H9 (cell line): ENCODE results near the gene GBE1. TPM values are rescaled to one million over a fixed set of nuclear protein-coding genes. Genes with fewer than 3 reads are reported as not detected.

Experiments
- DNase-seq: peaks from one replicate; pipeline ENCODE4 v3.0.0-alpha.2; 2017
- H2AFZ ChIP-seq: one replicate; pipeline ENCODE4 v1.6.1; 2013; ENCODE audit warnings: mild to moderate bottlenecking, low read length, control low read depth, moderate library complexity
- H2AK5ac ChIP-seq: 2 replicates; pipeline ENCODE4 v1.6.1; 2013; ENCODE audit warnings: low read length, control low read depth, mixed read lengths; ENCODE audit not compliant: insufficient read length
- H2BK120ac ChIP-seq: one replicate; pipeline ENCODE4 v1.6.1; 2013; ENCODE audit warnings: low read depth, mild to moderate bottlenecking, low read length, control low read depth, inconsistent platforms; ENCODE audit not compliant: poor library complexity, severe bottlenecking
- H2BK12ac ChIP-seq: 2 replicates; pipeline ENCODE4 v1.6.1; 2013; ENCODE audit warnings: low read length, control low read depth, mixed read lengths, low read depth; ENCODE audit not compliant: insufficient read length
- H2BK15ac ChIP-seq: 2 replicates; pipeline ENCODE4 v1.6.1; 2013; ENCODE audit warnings: low read depth, low read length, control low read depth
- H2BK20ac ChIP-seq: one replicate; pipeline ENCODE4 v1.6.1; 2013; ENCODE audit warnings: low read depth, mild to moderate bottlenecking, low read length, control low read depth, inconsistent platforms; ENCODE audit not compliant: poor library complexity, severe bottlenecking
- H2BK5ac ChIP-seq: 2 replicates; pipeline ENCODE4 v1.6.1; 2013; ENCODE audit warnings: low read length, control low read depth, mixed read lengths; ENCODE audit not compliant: insufficient read length
- H3K14ac ChIP-seq: 2 replicates; pipeline ENCODE4 v1.6.1; 2013; ENCODE audit warnings: low read length, control low read depth; ENCODE audit not compliant: insufficient read depth
- H3K18ac ChIP-seq: 2 replicates; pipeline ENCODE4 v1.6.1; 2013; ENCODE audit warnings: low read depth, mild to moderate bottlenecking, mixed read lengths, low read length, control low read depth; ENCODE audit not compliant: insufficient read length
- H3K23ac ChIP-seq: 2 replicates; pipeline ENCODE4 v1.6.1; 2013; ENCODE audit warnings: low read length, control low read depth, mixed read lengths, low read depth; ENCODE audit not compliant: insufficient read length
- H3K23me2 ChIP-seq: 2 replicates; pipeline ENCODE4 v1.6.1; 2013; ENCODE audit warnings: low read depth, mild to moderate bottlenecking, mixed read lengths, low read length, control low read depth; ENCODE audit not compliant: insufficient read length, poor library complexity, severe bottlenecking
- H3K27ac ChIP-seq: 2 replicates; pipeline ENCODE4 v1.5.1; 2013; ENCODE audit warnings: low read length, control low read depth, mixed read lengths, low read depth; ENCODE audit not compliant: insufficient read length
- H3K27me3 ChIP-seq: 2 replicates; pipeline ENCODE4 v1.6.1; 2013; ENCODE audit warnings: low read length, control low read depth, inconsistent platforms; ENCODE audit not compliant: insufficient read depth
- H3K4ac ChIP-seq: 2 replicates; pipeline ENCODE4 v1.6.1; 2013; ENCODE audit warnings: low read depth, mild to moderate bottlenecking, control low read depth, inconsistent platforms, low read length, moderate library complexity
- H3K4me1 ChIP-seq: 2 replicates; pipeline ENCODE4 v1.6.1; 2013; ENCODE audit warnings: low read length, control low read depth, inconsistent platforms; ENCODE audit not compliant: insufficient read depth
- H3K4me2 ChIP-seq: 2 replicates; pipeline ENCODE4 v1.6.1; 2013; ENCODE audit warnings: low read length, control low read depth, mixed read lengths; ENCODE audit not compliant: insufficient read length, insufficient read depth
- H3K56ac ChIP-seq: 2 replicates; pipeline ENCODE4 v1.6.1; 2013; ENCODE audit warnings: low read depth, mild to moderate bottlenecking, mixed read lengths, low read length, control low read depth; ENCODE audit not compliant: insufficient read length
- H3K79me1 ChIP-seq: 2 replicates; pipeline ENCODE4 v1.6.1; 2013; ENCODE audit warnings: low read depth, mild to moderate bottlenecking, moderate library complexity, low read length, control low read depth, inconsistent platforms; ENCODE audit not compliant: insufficient read depth, poor library complexity, severe bottlenecking
- H3K79me2 ChIP-seq: 2 replicates; pipeline ENCODE4 v1.6.1; 2013; ENCODE audit warnings: low read length, control low read depth, inconsistent platforms; ENCODE audit not compliant: insufficient read depth
- H3K9ac ChIP-seq: 2 replicates; pipeline ENCODE4 v1.6.1; 2013; ENCODE audit warnings: low read length, control low read depth, mixed read lengths; ENCODE audit not compliant: insufficient read length; ENCODE audit errors: extremely low read depth
- H3K9me3 ChIP-seq: one replicate; pipeline ENCODE4 v1.6.1; 2013; ENCODE audit warnings: low read depth, low read length, inconsistent platforms; ENCODE audit not compliant: control insufficient read depth
- H3T11ph ChIP-seq: one replicate; pipeline ENCODE4 v1.6.1; 2013; ENCODE audit warnings: mild to moderate bottlenecking, low read length, control low read depth, inconsistent platforms
- H4K20me1 ChIP-seq: one replicate; pipeline ENCODE4 v1.6.1; 2013; ENCODE audit not compliant: control insufficient read depth, insufficient read length, insufficient read depth
- H4K5ac ChIP-seq: 2 replicates; pipeline ENCODE4 v1.6.1; 2013; ENCODE audit warnings: low read depth, mild to moderate bottlenecking, mixed read lengths, low read length, control low read depth; ENCODE audit not compliant: insufficient read length
- H4K8ac ChIP-seq: replicated peaks from 2 replicates; pipeline ENCODE4 v1.6.1; 2013; ENCODE audit warnings: low read length, control low read depth, mixed read lengths, low read depth; ENCODE audit not compliant: insufficient read length
- H4K91ac ChIP-seq: 2 replicates; pipeline ENCODE4 v1.6.1; 2013; ENCODE audit warnings: low read depth, mild to moderate bottlenecking, moderate library complexity, mixed read lengths, low read length, control low read depth; ENCODE audit not compliant: insufficient read length
- H3K27ac Mint-ChIP-seq, 3 experiments: 2 replicates in 2 of 3; 3 replicates in 1 of 3; pipeline ENCODE4 v1.8.0; 2020 to 2021; ENCODE audit warnings: mixed read lengths in 3 of 3, mild to moderate bottlenecking in 1 of 3, moderate library complexity in 1 of 3
- H3K27me3 Mint-ChIP-seq: 2 replicates; pipeline ENCODE4 v1.8.0; 2021; ENCODE audit warnings: low read depth, mild to moderate bottlenecking, moderate library complexity, mixed read lengths
- H3K36me3 Mint-ChIP-seq, 3 experiments: 2 replicates in 2 of 3; 3 replicates in 1 of 3; pipeline ENCODE4 v1.8.0; 2020 to 2021; ENCODE audit warnings: low read depth in 3 of 3, mixed read lengths in 3 of 3; ENCODE audit not compliant: insufficient read depth in 1 of 3
- H3K4me1 Mint-ChIP-seq, 2 experiments: 2 replicates each; pipeline ENCODE4 v1.8.0; 2020; ENCODE audit warnings: mixed read lengths in 2 of 2
- H3K4me3 Mint-ChIP-seq, 2 experiments: 2 replicates in 1 of 2; 3 replicates in 1 of 2; pipeline ENCODE4 v1.8.0; 2020 to 2021; ENCODE audit warnings: mild to moderate bottlenecking in 2 of 2, mixed read lengths in 2 of 2, moderate library complexity in 1 of 2
- H3K9me3 Mint-ChIP-seq, 2 experiments: 2 replicates in 1 of 2; 3 replicates in 1 of 2; pipeline ENCODE4 v1.8.0; 2020; ENCODE audit warnings: mild to moderate bottlenecking in 2 of 2, mixed read lengths in 2 of 2, moderate library complexity in 1 of 2
- CTCF ChIP-seq: fragments of 200-600 bp; sonication (generic); conservative IDR thresholded peaks from 3 replicates; pipeline ENCODE4 v1.8.0; 2021; ENCODE audit warnings: antibody characterized with exemption, mild to moderate bottlenecking
- WGBS: extraction: QIAGEN DNeasy Blood & Tissue Kit; methylation state at CpG from one replicate; pipeline ENCODE4 v1.1.7; 2013; ENCODE audit warnings: missing lambda C conversion rate, low lambda C conversion rate, mixed read lengths; ENCODE audit not compliant: insufficient read length; ENCODE audit errors: extremely low coverage; 5-methylcytosine and 5-hydroxymethylcytosine counted together
- total RNA-seq: library from RNA; stranded (reverse); gene quantifications from 2 replicates; pipeline ENCODE4 v1.2.1, GENCODE V29; 2021

GBE1 gene
- total RNA-seq, 1 experiment from 2014 or later: 13.8 TPM

GRCh38 chr3:81516042-81516441, 245.4 kb downstream of the GBE1 start:
- Histone ChIP-seq H3K27me3 (no peaks in the 10 kb centered on the region), H2BK20ac (no peak overlapping the region), H2AK5ac (no peak overlapping the region), H2AFZ (no peak overlapping the region), H4K20me1 (no peaks in the 10 kb centered on the region), H2BK5ac (no peak overlapping the region), H4K5ac (no peak overlapping the region), H3K4me2 (no peak overlapping the region), H3K27ac (no peak overlapping the region), H3K4me1 (no peaks in the 10 kb centered on the region), H3K56ac (no peak overlapping the region), H4K91ac (no peak overlapping the region), H4K8ac (no peak overlapping the region), H3K23me2 (no peaks in the 10 kb centered on the region), H2BK15ac (no peak overlapping the region), H3K14ac (no peak overlapping the region), H3K9me3 (no peaks in the 10 kb centered on the region), H3K79me2 (no peaks in the 10 kb centered on the region), H3K23ac (no peak overlapping the region), H3T11ph (no peak overlapping the region), H3K79me1 (no peaks in the 10 kb centered on the region), H2BK120ac (no peak overlapping the region), H3K9ac (no peak overlapping the region), H3K4ac (no peak overlapping the region), H3K18ac (no peak overlapping the region), H2BK12ac (no peak overlapping the region)
- Mint-ChIP-seq H3K4me3 (no peak overlapping the region), H3K27me3 (no peaks in the 10 kb centered on the region), H3K9me3 (no peaks in the 10 kb centered on the region), H3K4me1 (no peaks in the 10 kb centered on the region), H3K27ac (peak overlapping the region in 1 of 3 experiments; percentile 13; a peak in 1 of 7 replicates), H3K36me3 (no peaks in the 10 kb centered on the region)
- WGBS: no CpG with 5 or more reads among the region's 1 CpG
- no peak for TF ChIP-seq CTCF
- no peak for DNase-seq
